GM19397 (cell line): ENCODE measurements around the gene NDUFB2.
A peak's percentile ranks its signal among the peaks of the same experiment; 100 is the strongest.
"Not testable (repeated sequence)": the region's sequence is repeated elsewhere in the genome, so short reads cannot be mapped to it uniquely, and the experiment has no call there.

Experiments
- ATAC-seq: cut with Tn5 transposase; IDR thresholded peaks from one replicate; pipeline ENCODE4 v1.9.1; 2021; ENCODE audit warnings: mild to moderate bottlenecking, moderate library complexity; ENCODE audit not compliant: unreplicated experiment

The NDUFB2 gene

GRCh38 chr7:140672382-140673062 lies 24.0 kb upstream of the NDUFB2 start, which contains the start of gene ADCK2:
TSS of gene ADCK2 (plus strand) at chr7:140672945. CDS start at chr7:140673331, 386 bp downstream.
- ATAC-seq, result peak; percentile 56

GRCh38 chr7:140673063-140673773 lies 23.3 kb upstream of the NDUFB2 start:
- peak; percentile 44 for ATAC-seq

GRCh38 chr7:140673774-140674155 lies 22.7 kb upstream of the NDUFB2 start:
- no peak for ATAC-seq

- no peak for ATAC-seq
Measured at GRCh38 chr7:140674356-140674800, 22.1 kb upstream of the NDUFB2 start.

- no peak for ATAC-seq
Measured at GRCh38 chr7:140674899-140675701, 21.4 kb upstream of the NDUFB2 start.

- ATAC-seq, result no peak
Measured at GRCh38 chr7:140675726-140676125, 20.8 kb upstream of the NDUFB2 start.

GRCh38 chr7:140676306-140676705 lies 20.2 kb upstream of the NDUFB2 start:
- no peak for ATAC-seq

GRCh38 chr7:140676956-140677355 lies 19.6 kb upstream of the NDUFB2 start:
- ATAC-seq, result not testable (repeated sequence)

GRCh38 chr7:140677496-140677895 lies 19.0 kb upstream of the NDUFB2 start:
- ATAC-seq, result no peak

- ATAC-seq, result no peak
Measured at GRCh38 chr7:140678081-140678815, 18.3 kb upstream of the NDUFB2 start.

GRCh38 chr7:140678816-140679130 lies 17.7 kb upstream of the NDUFB2 start:
- no peak for ATAC-seq

- no peak for ATAC-seq
Measured at GRCh38 chr7:140679186-140679585, 17.3 kb upstream of the NDUFB2 start.

GRCh38 chr7:140680886-140681285 lies 15.6 kb upstream of the NDUFB2 start:
- ATAC-seq, result no peak

GRCh38 chr7:140681766-140682165 lies 14.7 kb upstream of the NDUFB2 start:
- no peak for ATAC-seq

- ATAC-seq, result no peak
Measured at GRCh38 chr7:140683657-140684056, 12.9 kb upstream of the NDUFB2 start.

GRCh38 chr7:140684066-140684950 lies 12.2 kb upstream of the NDUFB2 start:
- no peak for ATAC-seq

GRCh38 chr7:140685407-140686087 lies 11.0 kb upstream of the NDUFB2 start:
- ATAC-seq, result no peak

GRCh38 chr7:140686921-140687320 lies 9.6 kb upstream of the NDUFB2 start:
- ATAC-seq, result no peak

- no peak for ATAC-seq
Measured at GRCh38 chr7:140688341-140688740, 8.2 kb upstream of the NDUFB2 start.
